GM12878 (cell line): Measurements from ENCODE around the gene DCAF5. TPM values are rescaled to one million over a fixed set of nuclear protein-coding genes. Genes with fewer than 3 reads are reported as not detected.

Experiments
- ATAC-seq: fragments of 200-7000 bp; cut with Tn5 transposase; 3 replicates; pipeline ENCODE4 v1.9.1; 2020; ENCODE audit warnings: mild to moderate bottlenecking, moderate library complexity
- BruUV-seq: library from RNA; stranded (reverse); fragments of 400-500 nt; replicated peaks from 2 replicates; lab custom pipeline; 2021; lab: Mats Ljungman, UMichigan
- CTCF ChIA-PET: fragments of 300-600 bp; sonication (Branson Sonifier 250); formaldehyde crosslinking; extraction: SDS; loops from one replicate; lab custom pipeline; 2021; ENCODE audit warnings: inconsistent platforms; lab: Yijun Ruan, JAX
- POLR2A ChIA-PET: fragments of 350-600 bp; formaldehyde crosslinking; extraction: SDS; loops from one replicate; lab custom pipeline; 2021; ENCODE audit warnings: inconsistent platforms; lab: Charles Lee
- RAD21 ChIA-PET: fragments of 300-600 bp; sonication (Branson Sonifier 250); formaldehyde crosslinking; loops from one replicate; lab custom pipeline; 2023; ENCODE audit warnings: antibody characterized with exemption; ENCODE audit not compliant: unreplicated experiment; lab: Charles Lee
- SMC1A ChIA-PET: fragments of 300-600 bp; sonication (Branson Sonifier 250); formaldehyde crosslinking; loops from one replicate; lab custom pipeline; 2023; ENCODE audit not compliant: unreplicated experiment, uncharacterized antibody; lab: Charles Lee
- DNase-seq: peaks from one replicate; pipeline ENCODE4 v3.0.0-alpha.2; 2011; ENCODE audit warnings: low read depth, low spot score
- FAIRE-seq: peaks from 3 replicates; lab custom pipeline; 2011; peaks lifted over from hg19 to GRCh38; lab: Jason Lieb, UNC
- H2AFZ ChIP-seq: 2 replicates; pipeline ENCODE4 v1.6.0; 2011; ENCODE audit warnings: low read depth, low read length, control low read depth; ENCODE audit not compliant: control insufficient read depth
- H3K27ac ChIP-seq: 2 replicates; pipeline ENCODE4 v1.5.1; 2011; ENCODE audit warnings: control low read depth; ENCODE audit not compliant: control insufficient read depth, insufficient read depth
- H3K27me3 ChIP-seq, 2 experiments: replicated peaks in 1 of 2; 2 replicates each; pipeline versions ENCODE4 v1.6.0 to v1.6.1; 2011; ENCODE audit warnings: low read length in 1 of 2; ENCODE audit not compliant: control insufficient read depth in 2 of 2, insufficient read depth in 2 of 2
- H3K36me3 ChIP-seq, 2 experiments: 2 replicates each; pipeline ENCODE4 v1.5.1; 2011; ENCODE audit warnings: low read length in 1 of 2; ENCODE audit not compliant: control insufficient read depth in 2 of 2, insufficient read depth in 2 of 2
- H3K4me1 ChIP-seq: 2 replicates; pipeline ENCODE4 v1.6.1; 2011; ENCODE audit warnings: mild to moderate bottlenecking, low read length, moderate library complexity, mixed read lengths; ENCODE audit not compliant: control insufficient read depth, insufficient read depth
- H3K4me2 ChIP-seq: 2 replicates; pipeline ENCODE4 v1.6.0; 2011; ENCODE audit warnings: control low read depth; ENCODE audit not compliant: control insufficient read depth, insufficient read depth
- H3K4me3 ChIP-seq: fragments of 200-600 bp; sonication (generic); 2 replicates; pipeline ENCODE4 v1.5.1; 2016
- H3K79me2 ChIP-seq: 2 replicates; pipeline ENCODE4 v1.6.0; 2011; ENCODE audit warnings: low read length; ENCODE audit not compliant: control insufficient read depth, insufficient read depth
- H3K9ac ChIP-seq: 2 replicates; pipeline ENCODE4 v1.8.0; 2011; ENCODE audit warnings: low read length, control low read depth, mixed read lengths; ENCODE audit not compliant: control insufficient read depth, insufficient read depth
- H3K9me3 ChIP-seq: replicated peaks from 3 replicates; pipeline ENCODE4 v1.5.1; 2011; ENCODE audit warnings: mild to moderate bottlenecking, low read length; ENCODE audit not compliant: control insufficient read depth, insufficient read depth
- H4K20me1 ChIP-seq: 2 replicates; pipeline ENCODE4 v1.6.0; 2011; ENCODE audit not compliant: control insufficient read depth, insufficient read depth
- CUX1 ChIP-seq: IDR thresholded peaks from 2 replicates; pipeline ENCODE4 v1.6.1; 2012; ENCODE audit warnings: improper control_type of control experiment, low read depth, low read length; ENCODE audit not compliant: insufficient replicate concordance
- POLR2AphosphoS5 ChIP-seq: IDR thresholded peaks from 2 replicates; pipeline ENCODE4 v1.6.1; 2011; ENCODE audit warnings: mild to moderate bottlenecking, low read length, inconsistent platforms
- RBBP5 ChIP-seq: fragments of 200-600 bp; sonication (generic); conservative IDR thresholded peaks from 2 replicates; pipeline ENCODE4 v1.6.1; 2016
- ZNF384 ChIP-seq: IDR thresholded peaks from 2 replicates; pipeline ENCODE4 v1.6.1; 2012; ENCODE audit warnings: low read depth, mild to moderate bottlenecking, low read length, improper control_type of control experiment, borderline replicate concordance
- WGBS: methylation state at CpG from one replicate; pipeline ENCODE4 v1.1.6; 2016; ENCODE audit warnings: low lambda C conversion rate; ENCODE audit not compliant: insufficient replicate concordance, insufficient coverage; ENCODE audit errors: missing lambda C conversion rate; 5-methylcytosine and 5-hydroxymethylcytosine counted together
- in situ Hi-C: fragments of 300-500 bp; cut with MboI; formaldehyde crosslinking; loops from 9 replicates; pipeline ENCODE4 v1.14.3; 2018; ENCODE audit warnings: mixed read lengths
- intact Hi-C: fragments of 100-400 bp; cut with micrococcal nuclease; formaldehyde crosslinking; loops from one replicate; pipeline ENCODE4 v1.14.2; 2022; ENCODE audit not compliant: unreplicated experiment
- polyA plus RNA-seq, 11 experiments: library from polyadenylated mRNA; depleted of rRNA in 4 of 11; unstranded in 6 of 11; stranded (reverse) in 5 of 11; fragments of >200 nt; fragmentation: Nextera tagmentation in 4 of 11; fragmentation: Illumina TruSeq in 1 of 11; extraction: Ambion mirVana in 4 of 11; extraction: Trizol in 1 of 11; gene quantifications; 1 replicate in 1 of 11; 2 replicates in 10 of 11; pipeline versions ENCODE4 v1.2.1 to v1.2.3, GENCODE V29; 2011 to 2016; ENCODE audit warnings: inconsistent platforms in 2 of 11, missing spikeins in 2 of 11, low read depth in 1 of 11
- total RNA-seq, 4 experiments: library from RNA; depleted of rRNA in 3 of 4; stranded (reverse); fragments of >200 nt in 3 of 4; fragmentation: Illumina TruSeq in 1 of 4; extraction: Trizol in 1 of 4; gene quantifications; 2 replicates each; pipeline versions ENCODE4 v1.2.1 to v1.2.3, GENCODE V29; 2013 to 2021

The DCAF5 gene
- total and polyA plus RNA-seq, 10 of the 15 experiments (the other 5 are each of a cell fraction or from before 2014, with no cell fraction given) = 6.8 to 38.1 (median 19.1) TPM

DNA sequence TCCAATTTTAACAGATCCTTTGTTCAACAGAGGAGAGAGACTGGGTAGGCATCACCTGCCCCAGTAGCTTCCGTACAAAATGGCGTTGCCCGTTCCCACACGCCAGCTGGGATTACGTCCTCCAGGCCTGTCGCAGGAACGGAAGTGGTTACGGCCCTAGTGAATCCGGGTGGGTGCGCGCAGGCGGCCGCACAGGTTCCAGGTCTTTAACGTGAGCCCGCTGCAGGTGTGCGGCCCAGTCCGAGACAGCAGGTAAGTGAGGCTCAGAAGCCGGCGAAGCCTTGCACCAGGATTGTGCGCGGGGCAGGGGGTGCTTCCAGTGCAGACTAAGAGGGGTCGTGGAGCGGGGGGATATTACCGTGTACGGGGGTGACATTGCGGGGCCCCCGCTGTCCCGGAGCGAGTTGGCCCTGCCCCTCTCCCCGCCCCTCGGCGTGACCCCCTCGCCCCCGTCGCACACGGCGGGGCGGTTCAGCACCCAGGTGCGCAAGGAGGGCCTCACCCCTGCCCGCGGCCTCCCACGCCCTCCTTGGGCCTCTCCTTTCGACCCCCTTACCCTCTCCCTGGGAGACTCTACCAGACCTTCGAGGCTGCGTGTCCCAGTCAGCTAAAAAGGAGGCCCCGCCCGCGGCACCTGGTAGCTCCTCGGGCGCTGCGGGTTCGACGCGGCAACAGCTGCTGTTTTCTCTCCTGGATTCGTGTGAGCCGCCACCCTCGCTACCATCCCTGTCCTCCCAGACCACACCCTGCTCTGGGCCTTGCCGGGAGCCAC lies 38.6 kb upstream of the DCAF5 start, which contains the start of gene EXD2 (continued):
- no peak for TF ChIP-seq CUX1

DNA sequence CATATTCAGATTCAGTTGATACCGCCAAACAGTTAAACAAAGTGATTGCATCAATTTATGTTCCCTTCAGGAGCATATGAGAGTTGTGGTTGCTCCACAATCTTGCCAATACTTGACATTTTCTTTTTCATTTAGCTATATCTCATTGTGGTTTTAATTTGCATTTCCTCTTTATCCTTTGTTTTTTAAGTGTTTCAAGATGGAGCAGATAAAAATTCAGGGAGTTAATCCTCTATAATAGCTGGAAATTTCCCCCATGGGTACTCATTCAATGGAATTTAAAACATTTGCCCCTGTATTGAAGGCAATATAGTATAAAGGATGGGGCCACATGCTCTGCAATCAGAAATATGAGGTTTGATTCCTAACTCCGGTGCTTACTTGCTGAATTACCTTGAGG lies 37.3 kb upstream of the DCAF5 start:
- Histone ChIP-seq H3K9me3 (no peaks in the 10 kb centered on the region), H2AFZ (no peak overlapping the region), H3K36me3 (no peaks in the 10 kb centered on the region), H3K4me2 (no peak overlapping the region), H4K20me1 (no peaks in the 10 kb centered on the region), H3K27me3 (no peaks in the 10 kb centered on the region), H3K9ac (no peak overlapping the region), H3K27ac (no peak overlapping the region), H3K79me2 (no peaks in the 10 kb centered on the region), H3K4me1 (no peaks in the 10 kb centered on the region), H3K4me3 (no peak overlapping the region)
- ChIA-PET RAD21 (interaction anchor here (0.6 to 1.2 kb wide), 2 partner anchors 27 to 44 kb away, joined by 3 read pairs; no protein-coding TSS in a partner anchor), POLR2A (no interaction called here), SMC1A (interaction anchor here (0.6 kb wide), 1 partner anchor 256 kb away, joined by 4 read pairs; no protein-coding TSS in a partner anchor), CTCF (interaction anchor here (1.0 to 2.6 kb wide), 2 partner anchors 9 to 60 kb away, joined by 3 to 15 read pairs; no protein-coding TSS in a partner anchor)
- TF ChIP-seq RBBP5 (no peak), POLR2AphosphoS5 (no peak), ZNF384 (no peak)
- BruUV-seq = no TSS peak
- no peak for DNase-seq
- no peak for FAIRE-seq
- no peak for ATAC-seq
- WGBS = 97% methylated on average over 2 of the region's 2 CpGs
- in situ Hi-C loops (no loop called here), intact Hi-C loops (loop anchor here (5.0 kb wide), 1 partner anchor 38 kb away; the partner anchor contains the start of gene DCAF5)
